Trophoblast cell (in vitro differentiated cells and primary cell): ENCODE measurements around the gene ZBTB20.
A peak's percentile ranks its signal among the peaks of the same experiment; 100 is the strongest.

Experiments
- DNase-seq, 2 donors: peaks; one replicate each; pipeline ENCODE4 v3.0.0-alpha.2; 2016
- H2AFZ ChIP-seq: 2 replicates; pipeline ENCODE4 v1.6.1; 2013; ENCODE audit warnings: low read length, moderate library complexity, mild to moderate bottlenecking; ENCODE audit not compliant: insufficient read depth, poor library complexity
- H2AK5ac ChIP-seq: 2 replicates; pipeline ENCODE4 v1.6.1; 2013; ENCODE audit warnings: mild to moderate bottlenecking, low read length
- H2BK120ac ChIP-seq: 2 replicates; pipeline ENCODE4 v1.6.1; 2013; ENCODE audit warnings: low read length, mild to moderate bottlenecking, moderate library complexity; ENCODE audit not compliant: insufficient read depth, poor library complexity
- H2BK12ac ChIP-seq: 2 replicates; pipeline ENCODE4 v1.6.1; 2013; ENCODE audit warnings: mild to moderate bottlenecking, low read length, moderate library complexity
- H2BK5ac ChIP-seq: 2 replicates; pipeline ENCODE4 v1.6.1; 2013; ENCODE audit warnings: low read length, low read depth, moderate library complexity, mild to moderate bottlenecking; ENCODE audit not compliant: poor library complexity
- H3K14ac ChIP-seq: 2 replicates; pipeline ENCODE4 v1.6.1; 2013; ENCODE audit warnings: mild to moderate bottlenecking, low read length
- H3K18ac ChIP-seq: 2 replicates; pipeline ENCODE4 v1.6.1; 2013; ENCODE audit warnings: mild to moderate bottlenecking, low read length
- H3K23ac ChIP-seq: 2 replicates; pipeline ENCODE4 v1.6.1; 2013; ENCODE audit warnings: low read length
- H3K27ac ChIP-seq: 2 replicates; pipeline ENCODE4 v1.5.1; 2013; ENCODE audit warnings: low read depth, mild to moderate bottlenecking, inconsistent platforms, low read length, moderate library complexity
- H3K27me3 ChIP-seq: 2 replicates; pipeline ENCODE4 v1.6.1; 2013; ENCODE audit warnings: inconsistent platforms, mild to moderate bottlenecking, low read length, moderate library complexity; ENCODE audit not compliant: insufficient read depth
- H3K36me3 ChIP-seq, 2 experiments: 1 replicate in 1 of 2; 2 replicates in 1 of 2; pipeline ENCODE4 v1.6.1; 2013; ENCODE audit warnings: low read length in 2 of 2, mild to moderate bottlenecking in 2 of 2, moderate library complexity in 1 of 2; ENCODE audit not compliant: insufficient read depth in 2 of 2, control insufficient read depth in 1 of 2
- H3K4ac ChIP-seq: 2 replicates; pipeline ENCODE4 v1.6.1; 2013; ENCODE audit warnings: low read depth, mild to moderate bottlenecking, low read length, moderate library complexity
- H3K4me1 ChIP-seq, 2 experiments: 1 replicate in 1 of 2; 2 replicates in 1 of 2; pipeline ENCODE4 v1.6.1; 2013; ENCODE audit warnings: low read length in 2 of 2, mild to moderate bottlenecking in 2 of 2, moderate library complexity in 1 of 2; ENCODE audit not compliant: insufficient read depth in 2 of 2, control insufficient read depth in 1 of 2
- H3K4me2 ChIP-seq: 2 replicates; pipeline ENCODE4 v1.6.1; 2013; ENCODE audit warnings: inconsistent platforms, mild to moderate bottlenecking, low read length, moderate library complexity
- H3K4me3 ChIP-seq: 2 replicates; pipeline ENCODE4 v1.5.1; 2013; ENCODE audit warnings: mild to moderate bottlenecking, low read depth, low read length, inconsistent platforms
- H3K79me1 ChIP-seq: one replicate; pipeline ENCODE4 v1.6.1; 2013; ENCODE audit warnings: low read length
- H3K79me2 ChIP-seq: 2 replicates; pipeline ENCODE4 v1.6.1; 2013; ENCODE audit warnings: low read length, mild to moderate bottlenecking; ENCODE audit not compliant: control insufficient read depth, insufficient read depth, poor library complexity
- H3K9ac ChIP-seq: 2 replicates; pipeline ENCODE4 v1.6.1; 2013; ENCODE audit warnings: mild to moderate bottlenecking, low read length
- H3K9me3 ChIP-seq: 2 replicates; pipeline ENCODE4 v1.6.1; 2013; ENCODE audit warnings: low read depth, mild to moderate bottlenecking, control low read depth, inconsistent platforms, low read length; ENCODE audit not compliant: insufficient read depth
- H4K12ac ChIP-seq: 2 replicates; pipeline ENCODE4 v1.6.1; 2013; ENCODE audit warnings: low read depth, mild to moderate bottlenecking, low read length, moderate library complexity
- H4K8ac ChIP-seq: 2 replicates; pipeline ENCODE4 v1.6.1; 2013; ENCODE audit warnings: low read depth, mild to moderate bottlenecking, low read length, moderate library complexity
- H4K91ac ChIP-seq: one replicate; pipeline ENCODE4 v1.6.1; 2013; ENCODE audit warnings: low read depth, mild to moderate bottlenecking, low read length, moderate library complexity
- WGBS: extraction: QIAGEN DNeasy Blood & Tissue Kit; methylation state at CpG from one replicate; pipeline ENCODE4 v1.1.7; 2013; ENCODE audit warnings: missing lambda C conversion rate; ENCODE audit not compliant: insufficient read length, insufficient coverage; ENCODE audit errors: extremely low coverage; 5-methylcytosine and 5-hydroxymethylcytosine counted together

The ZBTB20 gene

GRCh38 chr3:114834175-114834940, 312.7 kb downstream of the ZBTB20 start:
- Histone ChIP-seq H3K9me3 (no peaks in the 10 kb centered on the region), H4K91ac (no peak overlapping the region), H3K27me3 (no peaks in the 10 kb centered on the region), H3K4me3 (no peak overlapping the region), H2BK120ac (no peak overlapping the region), H3K79me1 (no peaks in the 10 kb centered on the region), H3K23ac (no peak overlapping the region), H2AK5ac (no peak overlapping the region), H3K36me3 (no peaks in the 10 kb centered on the region), H4K12ac (no peak overlapping the region), H3K14ac (no peak overlapping the region), H3K27ac (no peak overlapping the region), H3K4ac (no peak overlapping the region), H3K18ac (no peak overlapping the region), H2BK5ac (no peak overlapping the region), H4K8ac (no peak overlapping the region), H3K4me1 (no peaks in the 10 kb centered on the region), H3K4me2 (no peak overlapping the region), H3K9ac (no peak overlapping the region), H2BK12ac (no peak overlapping the region), H2AFZ (no peak overlapping the region), H3K79me2 (no peaks in the 10 kb centered on the region)
- DNase-seq, result no peak
- WGBS, result no CpG with 5 or more reads among the region's 7 CpGs

- no peak overlapping the region for H3K14ac ChIP-seq
- H3K18ac ChIP-seq, result no peak overlapping the region
- H2BK120ac ChIP-seq, result no peak overlapping the region
- H3K4ac ChIP-seq, result no peak overlapping the region
- no peak overlapping the region for H3K9ac ChIP-seq
- no peak overlapping the region for H3K4me2 ChIP-seq
- WGBS, result no CpG with 5 or more reads among the region's 1 CpG
- H2AFZ ChIP-seq, result no peak overlapping the region
- DNase-seq, result no peak
- H4K8ac ChIP-seq, result no peak overlapping the region
- H4K12ac ChIP-seq, result no peak overlapping the region
- no peaks in the 10 kb centered on the region for H3K79me2 ChIP-seq
- H3K23ac ChIP-seq, result no peak overlapping the region
- H4K91ac ChIP-seq, result no peak overlapping the region
- H2BK5ac ChIP-seq, result no peak overlapping the region
- H2AK5ac ChIP-seq, result no peak overlapping the region
- H3K79me1 ChIP-seq, result no peaks in the 10 kb centered on the region
- no peaks in the 10 kb centered on the region for H3K36me3 ChIP-seq
- no peak overlapping the region for H2BK12ac ChIP-seq
- H3K4me3 ChIP-seq, result no peak overlapping the region
- H3K27me3 ChIP-seq, result no peaks in the 10 kb centered on the region
- no peaks in the 10 kb centered on the region for H3K9me3 ChIP-seq
- H3K27ac ChIP-seq, result no peak overlapping the region
- H3K4me1 ChIP-seq, result no peaks in the 10 kb centered on the region
Observed at GRCh38 chr3:114831861-114832260, 315.2 kb downstream of the ZBTB20 start.

- Histone ChIP-seq H3K4me1 (no peaks in the 10 kb centered on the region), H3K4me2 (no peak overlapping the region), H4K8ac (no peak overlapping the region), H3K79me2 (no peaks in the 10 kb centered on the region), H3K14ac (no peak overlapping the region), H3K36me3 (no peaks in the 10 kb centered on the region), H4K91ac (no peak overlapping the region), H3K23ac (no peak overlapping the region), H2BK120ac (no peak overlapping the region), H3K4me3 (no peak overlapping the region), H2BK12ac (no peak overlapping the region), H3K27me3 (no peaks in the 10 kb centered on the region), H4K12ac (no peak overlapping the region), H3K79me1 (no peaks in the 10 kb centered on the region), H2AK5ac (no peak overlapping the region), H2BK5ac (no peak overlapping the region), H3K18ac (no peak overlapping the region), H3K9ac (no peak overlapping the region), H3K9me3 (no peaks in the 10 kb centered on the region), H2AFZ (no peak overlapping the region), H3K4ac (no peak overlapping the region), H3K27ac (no peak overlapping the region)
- WGBS, result no CpG with 5 or more reads among the region's 4 CpGs
- peak in 1 of 2 donors; percentile 2 for DNase-seq
Observed at GRCh38 chr3:114830652-114831051, 316.4 kb downstream of the ZBTB20 start.

GRCh38 chr3:114829783-114830182, 317.3 kb downstream of the ZBTB20 start:
- Histone ChIP-seq H2AFZ (no peak overlapping the region), H3K18ac (no peak overlapping the region), H2BK120ac (no peak overlapping the region), H3K4me3 (no peak overlapping the region), H3K36me3 (no peaks in the 10 kb centered on the region), H3K4me2 (no peak overlapping the region), H3K4me1 (no peaks in the 10 kb centered on the region), H3K79me2 (no peaks in the 10 kb centered on the region), H2BK5ac (no peak overlapping the region), H3K27ac (no peak overlapping the region), H3K23ac (no peak overlapping the region), H4K91ac (no peak overlapping the region), H3K79me1 (no peaks in the 10 kb centered on the region), H2BK12ac (no peak overlapping the region), H4K12ac (no peak overlapping the region), H3K9me3 (no peaks in the 10 kb centered on the region), H3K4ac (no peak overlapping the region), H3K14ac (no peak overlapping the region), H3K9ac (no peak overlapping the region), H3K27me3 (no peaks in the 10 kb centered on the region), H4K8ac (no peak overlapping the region), H2AK5ac (no peak overlapping the region)
- no CpG with 5 or more reads among the region's 2 CpGs for WGBS
- peak in 1 of 2 donors; percentile 7 for DNase-seq
